Measurements from ENCODE around the gene PDSS2. TPM values are rescaled to one million over a fixed set of nuclear protein-coding genes. Genes with fewer than 3 reads are reported as not detected.

The PDSS2 gene
- total RNA-seq, 4 donors from 2014 or later = 18.6 to 32.3 (median 25.6) TPM

GRCh38 chr6:107495971-107496370 is 36.6 kb upstream of the PDSS2 start:
- Histone ChIP-seq H3K4me3 (replicated peaks in 1 of 3) (no peak overlapping the region), H3K4me1 (peaks cover 45 to 47% of the 10 kb centered on the region in 2 donors), H3K27ac (peak overlapping the region in 2 of 3 donors; percentile 35 to 37), H3K27me3 (no peaks in the 10 kb centered on the region), H3K36me3 (no peaks in the 10 kb centered on the region), H3K9me3 (no peaks in the 10 kb centered on the region)
- no peak for TF ChIP-seq POLR2A (IDR thresholded peaks at IDR 0.05)
- DNase-seq = no peak
- intact Hi-C loops (cut with DNase I) = no loop called here
- WGBS, 2 donors = 54 to 55% methylated on average over 2 of the region's 2 CpGs

DNA sequence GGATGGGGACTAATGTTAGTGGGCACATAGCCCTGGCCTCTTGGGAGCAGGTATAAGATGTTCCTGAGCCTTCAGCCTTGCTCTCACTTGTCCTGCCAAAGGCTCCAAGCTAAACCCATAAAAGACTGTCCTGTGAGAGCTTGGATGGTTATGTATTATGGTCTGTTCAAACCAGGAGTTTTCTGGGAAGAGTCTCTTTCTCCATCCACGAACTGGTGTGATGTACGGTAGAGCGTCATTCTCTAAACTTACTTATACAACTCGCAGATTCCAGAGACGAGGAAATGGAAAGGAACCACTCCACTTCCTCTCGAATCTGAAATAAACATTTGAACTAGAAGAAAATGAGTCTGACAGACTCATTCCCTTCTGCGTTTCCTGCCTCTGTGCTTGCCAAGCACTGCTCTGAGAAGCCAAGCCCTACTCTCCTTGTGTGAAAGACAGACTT is 35.9 kb upstream of the PDSS2 start:
- 31 to 46% methylated on average over 7 of the region's 7 CpGs for WGBS, 2 donors
- Histone ChIP-seq H3K9me3 (no peaks in the 10 kb centered on the region), H3K4me1 (peaks cover 45 to 47% of the 10 kb centered on the region in 2 donors), H3K27me3 (no peaks in the 10 kb centered on the region), H3K36me3 (no peaks in the 10 kb centered on the region), H3K27ac (peak overlapping the region; percentile 35 to 54 (median 37)), H3K4me3 (replicated peaks in 1 of 3) (no peak overlapping the region)
- intact Hi-C loops (cut with DNase I) = no loop called here
- TF ChIP-seq, protein P1, sequence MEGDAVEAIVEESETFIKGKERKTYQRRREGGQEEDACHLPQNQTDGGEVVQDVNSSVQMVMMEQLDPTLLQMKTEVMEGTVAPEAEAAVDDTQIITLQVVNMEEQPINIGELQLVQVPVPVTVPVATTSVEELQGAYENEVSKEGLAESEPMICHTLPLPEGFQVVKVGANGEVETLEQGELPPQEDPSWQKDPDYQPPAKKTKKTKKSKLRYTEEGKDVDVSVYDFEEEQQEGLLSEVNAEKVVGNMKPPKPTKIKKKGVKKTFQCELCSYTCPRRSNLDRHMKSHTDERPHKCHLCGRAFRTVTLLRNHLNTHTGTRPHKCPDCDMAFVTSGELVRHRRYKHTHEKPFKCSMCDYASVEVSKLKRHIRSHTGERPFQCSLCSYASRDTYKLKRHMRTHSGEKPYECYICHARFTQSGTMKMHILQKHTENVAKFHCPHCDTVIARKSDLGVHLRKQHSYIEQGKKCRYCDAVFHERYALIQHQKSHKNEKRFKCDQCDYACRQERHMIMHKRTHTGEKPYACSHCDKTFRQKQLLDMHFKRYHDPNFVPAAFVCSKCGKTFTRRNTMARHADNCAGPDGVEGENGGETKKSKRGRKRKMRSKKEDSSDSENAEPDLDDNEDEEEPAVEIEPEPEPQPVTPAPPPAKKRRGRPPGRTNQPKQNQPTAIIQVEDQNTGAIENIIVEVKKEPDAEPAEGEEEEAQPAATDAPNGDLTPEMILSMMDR (IDR thresholded peaks at IDR 0.05) = no peak
- TF ChIP-seq POLR2A (IDR thresholded peaks at IDR 0.05) = no peak
- peak; percentile 18 to 21 for DNase-seq

DNA sequence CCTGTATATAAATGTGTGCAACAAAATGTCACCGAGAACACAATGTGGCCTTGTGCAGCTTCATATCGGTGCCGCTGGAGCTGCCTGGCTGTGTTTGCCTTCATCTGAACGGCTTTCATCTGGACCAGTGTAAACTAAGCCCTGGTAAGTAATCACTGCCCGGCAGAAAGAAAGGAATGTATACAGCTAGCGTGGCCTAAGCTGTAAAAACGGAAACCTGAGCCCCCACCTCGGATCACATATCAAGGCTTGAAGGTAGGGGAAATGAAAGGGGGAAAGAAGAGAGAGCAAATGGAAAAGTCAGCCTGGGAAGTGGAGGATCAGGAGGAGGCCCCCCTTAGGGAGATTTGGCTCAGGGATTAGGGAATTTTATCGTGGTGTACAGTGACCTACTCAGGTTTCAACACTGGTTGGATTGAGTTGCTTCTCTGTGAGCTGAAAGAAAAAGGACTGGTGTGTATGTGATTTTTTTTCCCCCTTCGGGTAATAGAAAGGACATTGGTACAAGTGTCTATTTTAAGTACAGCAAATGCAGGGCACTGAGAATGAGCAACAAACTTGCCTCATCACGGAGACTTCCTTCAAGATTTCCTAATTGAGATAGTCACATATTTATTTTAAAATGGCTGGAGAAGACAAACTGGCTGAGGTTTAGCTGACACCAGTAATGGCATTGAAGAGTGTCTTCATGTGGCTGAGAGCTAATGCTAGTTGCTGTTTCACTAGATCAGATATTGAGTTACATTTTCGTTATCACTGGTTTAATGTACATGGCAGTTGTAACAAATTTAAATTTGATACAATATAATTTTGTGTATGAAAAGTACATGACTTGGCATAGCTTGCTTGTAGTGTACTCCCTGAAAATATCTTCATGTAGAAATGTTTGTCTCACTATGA is 34.0 kb upstream of the PDSS2 start:
- no peak for TF ChIP-seq POLR2A (IDR thresholded peaks at IDR 0.05)
- TF ChIP-seq, protein P1 (IDR thresholded peaks at IDR 0.05) = no peak
- 43 to 49% methylated on average over 12 of the region's 12 CpGs for WGBS, 2 donors
- Histone ChIP-seq H3K4me3 (replicated peaks in 1 of 3) (peak overlapping the region in 1 of 3 donors; percentile 1), H3K36me3 (no peaks in the 10 kb centered on the region), H3K27ac (peak overlapping the region in 2 of 3 donors; percentile 45 to 59), H3K27me3 (no peaks in the 10 kb centered on the region), H3K4me1 (peaks cover 42 to 45% of the 10 kb centered on the region in 2 donors), H3K9me3 (no peaks in the 10 kb centered on the region)
- peak in 1 of 2 donors; percentile 6 for DNase-seq
- intact Hi-C loops (cut with DNase I) = no loop called here

DNA sequence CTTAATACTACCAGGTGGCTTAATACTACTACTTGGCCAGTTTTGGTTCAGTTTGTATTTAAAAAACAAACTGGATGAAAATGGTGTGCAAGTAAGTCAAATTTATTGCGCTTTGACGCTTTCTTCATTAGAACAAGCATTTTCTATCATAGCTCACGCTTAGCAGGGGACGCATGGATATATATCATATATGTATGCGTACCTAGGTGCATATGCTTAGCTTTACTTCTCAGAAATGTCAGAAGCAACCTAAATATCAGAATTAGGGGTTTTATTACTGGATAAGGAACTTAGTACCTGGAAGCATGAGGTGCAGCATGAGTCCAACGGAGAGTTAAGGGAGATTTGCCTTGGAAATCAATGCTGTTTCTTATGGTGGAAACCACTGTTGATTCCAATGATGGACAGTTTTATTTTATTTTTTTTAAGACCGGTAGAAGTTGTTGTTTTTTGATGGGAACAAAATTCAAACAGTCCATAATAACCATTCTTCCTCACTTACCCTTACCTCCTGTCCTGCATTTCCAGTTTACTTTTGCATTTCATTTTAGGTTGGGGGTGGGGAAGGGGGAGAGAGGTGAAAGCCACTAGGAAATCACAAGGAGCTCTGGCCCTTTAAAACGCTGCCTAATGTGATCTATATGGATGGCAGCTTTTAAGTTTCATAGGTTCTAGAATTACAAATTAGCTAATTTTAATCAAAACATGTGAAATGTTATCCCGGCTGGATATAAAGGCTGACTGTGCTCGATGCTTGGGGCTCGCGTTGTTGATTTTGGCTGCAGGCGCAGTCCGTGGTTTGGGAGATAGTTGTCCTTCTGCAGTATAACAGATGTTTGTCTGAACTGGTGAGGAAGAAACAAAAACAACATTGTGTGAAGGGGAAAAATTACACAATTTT is 32.6 kb upstream of the PDSS2 start:
- DNase-seq = no peak
- Histone ChIP-seq H3K9me3 (no peaks in the 10 kb centered on the region), H3K27ac (no peak overlapping the region), H3K36me3 (no peaks in the 10 kb centered on the region), H3K4me1 (peaks cover 40 to 45% of the 10 kb centered on the region in 2 donors), H3K4me3 (replicated peaks in 1 of 3) (peak overlapping the region in 1 of 3 donors; percentile 59), H3K27me3 (no peaks in the 10 kb centered on the region)
- intact Hi-C loops (cut with DNase I) = no loop called here
- TF ChIP-seq POLR2A (IDR thresholded peaks at IDR 0.05) = no peak
- TF ChIP-seq, protein P1 (IDR thresholded peaks at IDR 0.05) = no peak
- WGBS, 2 donors = 73 to 76% methylated on average over 14 of the region's 14 CpGs

DNA sequence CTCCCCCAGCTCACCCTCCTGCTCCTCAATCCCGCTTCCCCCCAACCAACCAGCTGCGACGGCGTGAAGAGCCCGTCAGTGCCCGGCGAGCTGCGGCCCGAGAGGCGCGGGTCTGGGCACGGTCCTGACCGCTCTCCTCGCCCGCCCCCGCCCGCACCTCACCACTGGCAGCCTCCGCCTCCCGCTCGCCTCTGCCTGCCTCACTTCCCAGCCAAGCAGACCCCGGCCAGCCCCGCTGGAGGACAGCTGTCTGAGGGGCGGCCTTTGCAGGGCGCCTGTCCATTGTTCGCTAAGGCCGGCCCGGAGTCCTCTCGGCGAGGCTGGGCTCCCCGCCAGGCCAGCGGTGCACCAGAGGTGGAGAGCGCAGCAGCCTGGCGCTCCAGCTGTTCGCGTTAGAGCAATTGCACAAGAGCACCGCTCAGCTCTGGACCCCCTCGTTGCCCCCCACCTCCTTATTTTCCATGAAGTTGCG is 31.8 kb upstream of the PDSS2 start:
- peak in 1 of 2 donors; percentile 18 for TF ChIP-seq POLR2A (IDR thresholded peaks at IDR 0.05)
- TF ChIP-seq, protein P1 (IDR thresholded peaks at IDR 0.05) = no peak
- DNase-seq = peak; percentile 55 to 67
- H3K36me3 ChIP-seq = no peaks in the 10 kb centered on the region
- peak overlapping the region; percentile 80 to 92 (median 82) for H3K27ac ChIP-seq
- peak overlapping the region; percentile 29 to 92 (median 59) for H3K4me3 ChIP-seq (replicated peaks in 1 of 3)
- H3K9me3 ChIP-seq = no peaks in the 10 kb centered on the region
- 0 to 3% methylated on average over 20 to 28 of the region's 38 CpGs for WGBS, 2 donors
- intact Hi-C loops (cut with DNase I) = no loop called here
- H3K4me1 ChIP-seq = peaks cover 33 to 37% of the 10 kb centered on the region in 2 donors
- no peaks in the 10 kb centered on the region for H3K27me3 ChIP-seq
